CD14-positive monocyte (primary cell): ENCODE data around the gene C5orf47. TPM values are rescaled to one million over a fixed set of nuclear protein-coding genes. Genes with fewer than 3 reads are reported as not detected.

Source experiments
- DNase-seq, 3 donors: peaks; one replicate each; pipeline ENCODE4 v3.0.0-alpha.2; 2011 to 2022
- H2AFZ ChIP-seq: 2 replicates; pipeline ENCODE4 v1.6.0; 2012; ENCODE audit warnings: mild to moderate bottlenecking, low read depth, low read length, inconsistent platforms; ENCODE audit not compliant: insufficient read depth, poor library complexity, severe bottlenecking
- H3K27ac ChIP-seq, 2 donors: 1 replicate in 1 of 2; 2 replicates in 1 of 2; pipeline ENCODE4 v1.5.1; 2012 to 2013; ENCODE audit warnings: low read length in 2 of 2, control low read depth in 1 of 2, inconsistent platforms in 1 of 2, low read depth in 1 of 2, mild to moderate bottlenecking in 1 of 2
- H3K27me3 ChIP-seq, 2 donors: one replicate each; pipeline versions ENCODE4 v1.6.0 to v1.6.1; 2011 to 2013; ENCODE audit warnings: low read length in 2 of 2; ENCODE audit not compliant: control insufficient read depth in 2 of 2, insufficient read depth in 2 of 2
- H3K36me3 ChIP-seq, 2 donors: replicated peaks in 1 of 2; 1 replicate in 1 of 2; 2 replicates in 1 of 2; pipeline versions ENCODE4 v1.5.1 to v1.6.1; 2012 to 2013; ENCODE audit warnings: low read length in 2 of 2, control low read depth in 1 of 2, inconsistent platforms in 1 of 2, mild to moderate bottlenecking in 1 of 2; ENCODE audit not compliant: insufficient read depth in 2 of 2, control insufficient read depth in 1 of 2
- H3K4me1 ChIP-seq, 2 donors: 1 replicate in 1 of 2; 2 replicates in 1 of 2; pipeline versions ENCODE4 v1.5.1 to v1.6.1; 2012 to 2013; ENCODE audit warnings: low read length in 2 of 2, control low read depth in 1 of 2, inconsistent platforms in 1 of 2, mild to moderate bottlenecking in 1 of 2, moderate library complexity in 1 of 2; ENCODE audit not compliant: insufficient read depth in 2 of 2, control insufficient read depth in 1 of 2
- H3K4me2 ChIP-seq: replicated peaks from 2 replicates; pipeline ENCODE3; 2012; ENCODE audit warnings: low read length, moderate library complexity, mild to moderate bottlenecking; ENCODE audit not compliant: poor library complexity, severe bottlenecking; ENCODE audit errors: extremely low read depth
- H3K4me3 ChIP-seq, 3 experiments: fragments of 200-600 bp in 1 of 3; sonication (generic) in 1 of 3; replicated peaks in 1 of 3; 1 replicate in 2 of 3; 2 replicates in 1 of 3; pipeline ENCODE4 v1.5.1; 2011 to 2013; ENCODE audit warnings: low read length in 3 of 3, mild to moderate bottlenecking in 3 of 3, control low read depth in 2 of 3, low read depth in 2 of 3, inconsistent platforms in 1 of 3, moderate library complexity in 1 of 3
- H3K79me2 ChIP-seq: 2 replicates; pipeline ENCODE4 v1.6.0; 2012; ENCODE audit warnings: mild to moderate bottlenecking, control low read depth, inconsistent platforms, low read length, moderate library complexity; ENCODE audit not compliant: insufficient read depth
- H3K9ac ChIP-seq: 2 replicates; pipeline ENCODE4 v1.6.0; 2017; ENCODE audit warnings: low read length, mild to moderate bottlenecking; ENCODE audit not compliant: insufficient read depth, poor library complexity, severe bottlenecking
- H3K9me3 ChIP-seq, 2 donors: replicated peaks in 1 of 2; 1 replicate in 1 of 2; 2 replicates in 1 of 2; pipeline versions ENCODE4 v1.5.1 to v1.6.1; 2012 to 2013; ENCODE audit warnings: low read length in 2 of 2, control low read depth in 1 of 2; ENCODE audit not compliant: control insufficient read depth in 1 of 2, insufficient read depth in 1 of 2
- H4K20me1 ChIP-seq: 2 replicates; pipeline ENCODE4 v1.6.0; 2012; ENCODE audit warnings: mild to moderate bottlenecking, low read length, control low read depth, moderate library complexity; ENCODE audit not compliant: insufficient read depth
- H3K27ac Mint-ChIP-seq, 7 donors: one replicate each; pipeline ENCODE4 v1.8.0; 2020; ENCODE audit warnings: mild to moderate bottlenecking in 7 of 7, mixed read lengths in 7 of 7, moderate library complexity in 6 of 7, inconsistent platforms in 2 of 7
- H3K27me3 Mint-ChIP-seq, 3 donors: one replicate each; pipeline ENCODE4 v1.8.0; 2021 to 2022; ENCODE audit warnings: low read depth in 3 of 3, mild to moderate bottlenecking in 3 of 3, mixed read lengths in 3 of 3, moderate library complexity in 3 of 3, inconsistent platforms in 1 of 3
- H3K36me3 Mint-ChIP-seq, 2 donors: one replicate each; pipeline ENCODE4 v1.8.0; 2020; ENCODE audit warnings: mixed read lengths in 2 of 2, inconsistent platforms in 1 of 2, mild to moderate bottlenecking in 1 of 2
- H3K4me1 Mint-ChIP-seq: one replicate; pipeline ENCODE4 v1.8.0; 2020; ENCODE audit warnings: mild to moderate bottlenecking, mixed read lengths
- H3K4me3 Mint-ChIP-seq, 2 donors: one replicate each; pipeline ENCODE4 v1.8.0; 2020; ENCODE audit warnings: mild to moderate bottlenecking in 2 of 2, mixed read lengths in 2 of 2, moderate library complexity in 1 of 2
- H3K9me3 Mint-ChIP-seq, 7 donors: one replicate each; pipeline ENCODE4 v1.8.0; 2020 to 2022; ENCODE audit warnings: mixed read lengths in 7 of 7, mild to moderate bottlenecking in 6 of 7, moderate library complexity in 6 of 7, inconsistent platforms in 2 of 7
- CTCF ChIP-seq: fragments of 200-600 bp; IDR thresholded peaks from one replicate; pipeline ENCODE4 v1.8.0; 2022; ENCODE audit warnings: antibody characterized with exemption, mild to moderate bottlenecking
- WGBS: methylation state at CpG from one replicate; pipeline ENCODE4 v1.1.5; 2013; ENCODE audit warnings: missing lambda C conversion rate; ENCODE audit not compliant: insufficient coverage; 5-methylcytosine and 5-hydroxymethylcytosine counted together
- intact Hi-C, 2 donors: fragments of 100-400 bp; cut with micrococcal nuclease; formaldehyde crosslinking; loops; one replicate each; pipeline versions ENCODE4 v1.15.0 to v1.15.1; 2023
- polyA plus RNA-seq, 3 donors: library from polyadenylated mRNA; depleted of rRNA in 1 of 3; unstranded in 2 of 3; stranded (reverse) in 1 of 3; fragments of 300-500 nt in 2 of 3; fragments of >200 nt in 1 of 3; fragmentation: Illumina TruSeq in 2 of 3; gene quantifications; 1 replicate in 2 of 3; 2 replicates in 1 of 3; pipeline ENCODE4 v1.2.3, GENCODE V29; 2012 to 2021

C5orf47 gene
- polyA plus RNA-seq, 3 donors: not detected

GRCh38 chr5:173997331-173997730, 8.4 kb downstream of the C5orf47 start:
- Histone ChIP-seq H3K27me3 (peaks cover 14 to 40% of the 10 kb centered on the region in 2 donors), H4K20me1 (no peaks in the 10 kb centered on the region), H3K27ac (no peak overlapping the region), H2AFZ (no peak overlapping the region), H3K4me1 (no peaks in the 10 kb centered on the region), H3K4me3 (no peak overlapping the region), H3K36me3 (no peaks in the 10 kb centered on the region), H3K79me2 (no peaks in the 10 kb centered on the region), H3K4me2 (no peak overlapping the region), H3K9me3 (no peaks in the 10 kb centered on the region), H3K9ac (no peak overlapping the region)
- Mint-ChIP-seq H3K4me1 (no peaks in the 10 kb centered on the region), H3K4me3 (no peak overlapping the region), H3K36me3 (no peaks in the 10 kb centered on the region), H3K27ac (no peak overlapping the region), H3K9me3 (peaks cover 0 to 1% (median 0%) of the 10 kb centered on the region in 7 donors), H3K27me3 (peaks cover 25 to 27% (median 27%) of the 10 kb centered on the region in 3 donors)
- DNase-seq: no peak
- 89% methylated on average over 2 of the region's 4 CpGs for WGBS
- TF ChIP-seq CTCF: no peak
- intact Hi-C loops: no loop called here

DNA sequence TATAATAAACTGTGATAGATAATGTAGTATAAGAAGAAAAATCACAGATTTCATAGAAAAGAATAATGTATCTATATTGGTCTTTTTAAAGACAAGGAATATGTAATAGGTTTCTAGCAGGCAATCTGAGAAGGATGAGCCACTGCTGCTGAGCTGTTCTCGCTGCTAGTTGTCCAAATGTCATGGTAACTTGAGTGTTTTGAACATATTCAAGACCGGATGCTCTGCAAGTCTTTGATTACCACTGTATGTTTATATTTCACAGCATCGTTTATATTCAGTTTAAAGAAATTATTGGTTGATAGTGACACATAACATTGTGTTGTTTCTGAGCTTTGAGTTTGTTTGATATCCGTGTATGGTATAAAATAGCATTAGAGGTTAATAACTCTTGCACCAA, 9.6 kb downstream of the C5orf47 start:
- intact Hi-C loops: no loop called here
- H3K4me3 Mint-ChIP-seq: no peak overlapping the region
- peaks cover 0 to 2% (median 0%) of the 10 kb centered on the region in 7 donors for H3K9me3 Mint-ChIP-seq
- Histone ChIP-seq H3K79me2 (no peaks in the 10 kb centered on the region), H3K4me3 (no peak overlapping the region), H3K9ac (no peak overlapping the region), H3K36me3 (no peaks in the 10 kb centered on the region), H3K4me1 (no peaks in the 10 kb centered on the region), H3K27ac (no peak overlapping the region), H3K4me2 (no peak overlapping the region), H4K20me1 (no peaks in the 10 kb centered on the region), H3K27me3 (peaks cover 14 to 40% of the 10 kb centered on the region in 2 donors), H2AFZ (no peak overlapping the region), H3K9me3 (no peaks in the 10 kb centered on the region)
- 100% methylated on average over 1 of the region's 4 CpGs for WGBS
- no peak for TF ChIP-seq CTCF
- H3K27me3 Mint-ChIP-seq: peaks cover 29 to 33% (median 30%) of the 10 kb centered on the region in 3 donors
- no peaks in the 10 kb centered on the region for H3K36me3 Mint-ChIP-seq
- no peak for DNase-seq
- no peak overlapping the region for H3K27ac Mint-ChIP-seq
- H3K4me1 Mint-ChIP-seq: no peaks in the 10 kb centered on the region
